HepG2 (cell line): ENCODE data around the gene HES7.

ENCODE experiments used
- AHR ChIP-seq: IDR thresholded peaks from 2 replicates; pipeline ENCODE4 v1.6.1; 2018; ENCODE audit warnings: missing genetic modification reagents, missing compliant biosample characterization
- CREB1 ChIP-seq, 2 experiments: fragments of 450-650 bp in 1 of 2; IDR thresholded peaks; 2 replicates each; pipeline ENCODE4 v1.6.1; 2016 to 2017; ENCODE audit warnings: control low read depth in 1 of 2, mild to moderate bottlenecking in 1 of 2, missing compliant biosample characterization in 1 of 2, missing genetic modification characterization in 1 of 2
- CTCF ChIP-seq: sonication (generic); formaldehyde crosslinking; IDR thresholded peaks from 2 replicates; pipeline ENCODE4 v1.5.0; 2020; ENCODE audit warnings: mild to moderate bottlenecking, missing genetic modification reagents, moderate library complexity
- ZNF280B ChIP-seq: sonication (generic); formaldehyde crosslinking; IDR thresholded peaks from 2 replicates; pipeline ENCODE4 v1.5.0; 2020; ENCODE audit warnings: missing genetic modification reagents, mild to moderate bottlenecking, borderline replicate concordance
- ZNF512 ChIP-seq: sonication (generic); formaldehyde crosslinking; IDR thresholded peaks from 2 replicates; pipeline ENCODE4 v1.4.0; 2020; ENCODE audit warnings: mild to moderate bottlenecking, missing genetic modification reagents
- ZNF597 ChIP-seq: sonication (generic); formaldehyde crosslinking; IDR thresholded peaks from 2 replicates; pipeline ENCODE4 v1.5.0; 2020; ENCODE audit warnings: missing genetic modification reagents

GRCh38 chr17:8100111-8100510 is 23.8 kb downstream of the HES7 start:
- TF ChIP-seq ZNF512 (CRISPR knock-in tag) (no peak), CTCF (CRISPR knock-in tag) (no peak), AHR (CRISPR knock-in tag) (no peak), CREB1 (IDR thresholded peaks at IDR 0.05) (no peak), CREB1 (CRISPR knock-in tag; IDR thresholded peaks at IDR 0.05) (no peak), ZNF597 (no peak), ZNF280B (no peak)
